ENCODE results near the gene MPC2.

Gene MPC2

DNA sequence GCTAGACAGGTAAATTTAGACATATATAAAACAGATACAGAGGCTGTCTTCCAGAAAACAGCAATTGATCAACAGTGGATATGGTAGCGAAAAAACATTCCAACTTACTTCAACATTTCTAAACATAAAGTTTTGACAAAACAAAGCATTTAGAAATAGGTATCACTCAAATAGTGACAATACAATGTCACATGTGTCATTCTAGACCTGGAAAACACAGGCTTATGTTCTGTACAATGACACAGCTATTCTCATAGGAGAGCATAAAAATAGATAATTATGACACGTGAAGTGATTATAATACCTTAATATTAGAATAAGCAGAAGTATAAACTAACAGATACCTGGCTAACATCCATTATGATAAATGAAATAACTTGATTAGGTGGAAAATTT is 8.4 kb downstream of the MPC2 start:
- TF ChIP-seq CTCF (IDR thresholded peaks at IDR 0.05; ENCODE audit: insufficient read depth, low read depth, low read length, missing control alignments), result no peak
- no peak overlapping the region for H3K4me3 ChIP-seq (ENCODE audit: low read depth, low read length)
- DNase-seq (ENCODE audit: low read depth), result no peak

- no peak overlapping the region for H3K4me3 ChIP-seq (ENCODE audit: low read depth, low read length)
- TF ChIP-seq CTCF (IDR thresholded peaks at IDR 0.05; ENCODE audit: insufficient read depth, low read depth, low read length, missing control alignments), result no peak
- peak; percentile 11 for DNase-seq (ENCODE audit: low read depth)
Measured at GRCh38 chr1:167927046-167927754, 9.7 kb downstream of the MPC2 start.

DNA sequence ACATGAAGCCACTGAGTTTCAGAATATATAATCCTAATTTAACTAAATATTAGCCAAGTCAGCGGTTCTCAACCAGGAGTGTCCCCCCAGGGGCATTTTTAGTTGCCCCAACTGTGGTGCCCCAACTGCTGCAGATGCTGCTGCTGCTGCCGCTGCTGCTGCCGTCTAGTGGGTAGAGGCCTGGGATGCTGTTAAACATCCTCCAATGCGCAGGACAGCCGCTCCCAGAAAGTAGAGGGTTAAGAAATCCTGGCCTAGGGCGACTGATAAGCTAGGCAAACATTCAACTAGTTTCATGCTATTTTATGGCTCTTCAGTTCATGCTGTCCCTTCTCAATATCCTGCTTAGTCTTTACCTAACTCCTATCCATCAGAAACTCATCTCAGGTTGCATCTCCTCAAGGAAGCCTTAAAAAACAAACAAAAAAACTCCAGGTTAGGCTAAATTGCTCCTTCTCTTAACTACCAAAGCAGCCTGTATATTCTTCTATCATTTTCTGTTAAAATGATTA is 10.3 kb downstream of the MPC2 start:
- DNase-seq (ENCODE audit: low read depth), result no peak
- no peak for TF ChIP-seq CTCF (IDR thresholded peaks at IDR 0.05; ENCODE audit: insufficient read depth, low read depth, low read length, missing control alignments)

DNA sequence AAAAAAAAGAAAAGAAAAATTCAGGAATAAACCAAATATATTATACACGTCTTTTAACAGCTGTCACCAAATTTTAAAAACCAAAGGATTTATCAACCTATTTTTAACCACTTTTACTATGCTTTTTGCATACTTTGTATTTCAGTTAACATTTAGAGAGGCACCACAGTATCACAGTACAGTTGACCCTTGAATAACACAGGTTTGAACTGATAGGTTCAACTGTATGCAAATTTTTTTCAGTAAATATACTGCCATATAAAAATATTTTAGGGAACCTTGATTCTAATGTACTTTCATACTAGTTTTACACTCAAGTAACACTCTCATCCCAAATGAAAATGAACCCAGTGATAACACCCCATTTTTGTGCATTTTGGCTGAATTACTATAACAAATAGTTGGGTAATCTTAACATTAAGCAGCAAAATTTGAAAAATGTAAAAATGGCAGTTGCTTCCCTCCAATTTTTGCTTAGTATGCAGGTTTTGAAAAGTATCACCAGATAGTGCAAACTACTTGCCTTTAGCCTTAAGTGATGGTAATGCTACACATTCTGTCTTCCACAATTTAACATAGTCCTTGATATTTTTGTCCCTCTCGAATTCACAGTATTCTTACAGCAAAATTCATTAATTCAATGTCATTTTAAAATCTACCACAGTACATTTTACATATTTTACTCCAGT is 12.2 kb downstream of the MPC2 start:
- no peak for TF ChIP-seq CTCF (IDR thresholded peaks at IDR 0.05; ENCODE audit: insufficient read depth, low read depth, low read length, missing control alignments)

More for the DNA sequence above, 10.3 kb downstream of the MPC2 start:
- no peak overlapping the region for H3K4me3 ChIP-seq (ENCODE audit: low read depth, low read length)

DNA sequence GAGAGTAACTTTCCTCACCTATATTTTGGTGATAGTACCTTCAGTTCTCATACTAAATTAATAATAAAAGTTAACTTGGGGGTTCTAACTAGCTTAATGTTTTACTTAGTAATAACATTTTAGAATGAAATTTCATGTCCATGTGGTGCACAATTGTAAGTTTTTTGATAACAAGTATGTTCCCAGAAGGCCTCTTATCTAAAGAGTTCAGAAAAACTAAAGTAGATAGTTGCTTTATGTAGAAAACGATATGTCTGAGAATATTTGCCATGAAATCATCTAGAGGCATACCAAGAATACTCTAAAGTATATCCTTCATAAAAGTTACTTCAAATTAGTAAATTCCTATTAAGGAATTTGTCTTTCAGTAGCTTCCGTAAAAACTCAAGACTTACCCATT is 12.8 kb downstream of the MPC2 start:
- no peak for TF ChIP-seq CTCF (IDR thresholded peaks at IDR 0.05; ENCODE audit: insufficient read depth, low read depth, low read length, missing control alignments)
- H3K4me3 ChIP-seq (ENCODE audit: low read depth, low read length), result no peak overlapping the region
- DNase-seq (ENCODE audit: low read depth), result no peak

More for the DNA sequence above, 12.2 kb downstream of the MPC2 start:
- H3K4me3 ChIP-seq (ENCODE audit: low read depth, low read length), result no peak overlapping the region
- DNase-seq (ENCODE audit: low read depth), result no peak

DNA sequence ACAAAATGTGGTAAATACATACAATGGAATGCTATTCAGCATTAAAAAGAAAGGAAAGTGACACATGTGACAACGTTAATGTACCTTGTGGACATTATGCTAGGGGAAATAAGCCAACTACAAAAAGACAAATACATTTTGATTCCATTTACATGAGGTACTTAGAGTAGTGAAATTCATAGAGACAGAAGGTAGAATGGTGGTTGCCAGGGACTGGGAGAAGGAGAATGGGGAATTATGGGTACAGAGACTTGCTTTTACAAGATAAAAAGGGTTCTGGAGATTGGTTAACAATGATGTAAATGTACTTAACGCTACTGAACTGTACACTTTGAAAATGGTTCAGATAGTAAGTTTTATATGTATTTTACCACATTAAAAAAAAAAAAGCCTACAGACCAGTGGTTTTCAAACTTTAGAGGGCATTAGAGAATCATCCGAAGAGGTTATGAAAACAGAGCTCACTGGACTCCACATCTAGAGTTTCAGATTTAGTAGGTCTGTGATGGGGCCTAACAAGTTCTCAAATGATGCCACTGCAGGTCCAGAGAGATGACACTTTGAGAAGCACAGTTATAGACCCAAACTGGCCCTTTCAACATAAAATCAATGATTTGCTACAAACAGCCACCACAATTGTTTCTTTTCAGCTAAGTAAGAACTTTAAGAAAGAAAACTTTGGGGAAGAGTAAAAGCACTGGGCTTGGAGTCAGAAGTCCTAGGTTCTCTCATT is 13.4 kb downstream of the MPC2 start:
- H3K4me3 ChIP-seq (ENCODE audit: low read depth, low read length), result no peak overlapping the region
- no peak for DNase-seq (ENCODE audit: low read depth)
- TF ChIP-seq CTCF (IDR thresholded peaks at IDR 0.05; ENCODE audit: insufficient read depth, low read depth, low read length, missing control alignments), result no peak

All from GM12865 (cell line).